Large intestine (tissue), 3 donors: ENCODE results near the gene DIPK1B. TPM values are rescaled to one million over a fixed set of nuclear protein-coding genes. Genes with fewer than 3 reads are reported as not detected.
A peak's percentile ranks its signal among the peaks of the same experiment; 100 is the strongest.

Experiments
- DNase-seq, 2 donors: peaks; one replicate each; pipeline versions ENCODE4 v3.0.0 to v3.0.0-alpha.2; 2013
- H3K27ac ChIP-seq: one replicate; pipeline ENCODE4 v1.5.1; 2013; ENCODE audit warnings: low read length
- H3K27me3 ChIP-seq: 2 replicates; pipeline ENCODE4 v1.6.1; 2013; ENCODE audit warnings: low read length; ENCODE audit not compliant: control insufficient read depth, insufficient read depth
- H3K36me3 ChIP-seq: 2 replicates; pipeline ENCODE4 v1.6.1; 2013; ENCODE audit warnings: low read length; ENCODE audit not compliant: control insufficient read depth, insufficient read depth
- H3K4me1 ChIP-seq: one replicate; pipeline ENCODE4 v1.6.1; 2013; ENCODE audit warnings: low read length; ENCODE audit not compliant: control insufficient read depth, insufficient read depth
- H3K4me3 ChIP-seq: one replicate; pipeline ENCODE4 v1.5.1; 2013; ENCODE audit warnings: low read length
- H3K9me3 ChIP-seq: one replicate; pipeline ENCODE4 v1.6.1; 2013; ENCODE audit warnings: mild to moderate bottlenecking, low read depth, low read length, moderate library complexity; ENCODE audit not compliant: control insufficient read depth
- whole genome bisulfite sequencing: methylation state at CpG from one replicate; pipeline ENCODE4 v1.1.5; 2013; ENCODE audit warnings: low lambda C conversion rate; ENCODE audit not compliant: insufficient coverage; 5-methylcytosine and 5-hydroxymethylcytosine counted together
- polyA plus RNA-seq: library from polyadenylated mRNA; unstranded; fragments of 120-200 nt; gene quantifications from one replicate; pipeline ENCODE4 v1.2.1, GENCODE V29; 2013

Gene DIPK1B
- polyA plus RNA-seq, 1 donor, result 13.3 TPM

DNA sequence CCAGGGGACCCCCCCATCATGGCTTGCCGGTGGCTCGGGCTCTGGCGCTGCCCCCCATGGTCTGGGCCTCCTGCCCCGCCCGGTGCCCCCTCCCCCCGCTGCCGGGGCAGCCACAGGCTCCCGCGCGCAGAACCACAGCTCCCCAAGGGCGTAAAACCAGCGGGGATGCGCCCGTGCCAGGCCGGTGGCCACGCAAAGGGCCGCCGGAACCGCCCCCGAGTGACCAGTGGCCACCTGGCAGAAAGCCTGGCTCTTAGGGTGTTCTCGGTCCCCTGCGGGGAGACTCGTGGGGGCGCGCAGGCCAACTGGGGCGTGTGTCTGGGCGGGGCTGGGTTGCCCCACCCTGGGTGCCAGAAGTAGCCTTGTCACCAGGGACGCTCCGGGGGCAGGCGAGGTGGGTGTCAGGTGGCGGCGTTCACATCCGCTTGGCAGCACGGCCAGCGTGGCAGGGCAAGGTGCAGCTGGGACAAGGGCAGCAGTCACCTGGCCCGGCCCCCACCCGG is 24.6 kb upstream of the DIPK1B start:
- H3K4me3 ChIP-seq, result peak overlapping the region; percentile 31
- peak; percentile 87 to 93 for DNase-seq
- H3K27ac ChIP-seq, result peak overlapping the region; percentile 90
- H3K4me1 ChIP-seq, result peaks cover 49% of the 10 kb centered on the region
- peaks cover 7% of the 10 kb centered on the region for H3K36me3 ChIP-seq
- WGBS, result no CpG with 5 or more reads among the region's 37 CpGs
- no peaks in the 10 kb centered on the region for H3K27me3 ChIP-seq
- H3K9me3 ChIP-seq, result peaks cover 9% of the 10 kb centered on the region

DNA sequence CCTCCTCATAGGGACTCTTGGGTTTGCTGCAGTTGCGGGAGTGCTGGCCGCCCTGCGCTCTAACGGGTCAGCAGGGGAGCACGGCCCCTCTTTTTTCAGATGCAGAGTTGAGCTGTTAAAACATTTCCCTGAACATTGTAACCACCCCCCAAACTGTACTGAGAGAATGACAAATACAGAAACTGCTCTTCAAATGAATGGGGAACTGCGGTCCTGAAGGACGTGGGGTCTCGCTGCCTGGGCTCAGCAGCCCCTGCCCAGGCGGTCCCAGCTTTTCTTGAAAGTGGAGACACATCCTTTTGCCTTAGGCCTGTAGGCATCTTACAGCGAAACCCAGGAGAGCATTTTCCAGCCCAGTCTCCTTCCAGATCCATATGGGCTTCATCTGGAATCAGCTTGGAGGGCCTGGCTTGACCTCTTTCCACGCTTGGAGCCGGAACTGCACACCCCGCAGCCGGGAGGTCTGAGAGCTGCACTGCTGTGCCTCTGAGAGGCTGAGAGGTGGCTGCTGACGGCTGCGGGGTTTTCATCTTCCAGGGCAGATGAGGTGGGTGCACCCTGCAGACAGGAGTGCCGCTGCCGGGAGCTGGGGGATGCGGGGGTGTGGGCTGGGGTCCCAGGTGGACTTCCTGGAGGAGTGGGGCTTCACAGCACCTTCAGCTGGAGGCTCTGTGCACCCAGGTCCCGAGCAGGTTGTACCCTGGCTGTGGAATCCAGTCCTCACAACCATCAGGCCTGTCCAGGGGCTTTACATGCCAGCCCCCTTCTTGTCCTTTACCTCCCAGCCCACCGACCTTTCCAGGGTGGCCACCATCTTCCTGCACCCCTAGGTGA is 23.9 kb upstream of the DIPK1B start:
- no peak for DNase-seq
- H3K36me3 ChIP-seq, result peaks cover 5% of the 10 kb centered on the region
- H3K4me1 ChIP-seq, result peaks cover 53% of the 10 kb centered on the region
- H3K27ac ChIP-seq, result peak overlapping the region; percentile 90
- no peak overlapping the region for H3K4me3 ChIP-seq
- WGBS, result no CpG with 5 or more reads among the region's 21 CpGs
- H3K27me3 ChIP-seq, result no peaks in the 10 kb centered on the region
- peaks cover 9% of the 10 kb centered on the region for H3K9me3 ChIP-seq

DNA sequence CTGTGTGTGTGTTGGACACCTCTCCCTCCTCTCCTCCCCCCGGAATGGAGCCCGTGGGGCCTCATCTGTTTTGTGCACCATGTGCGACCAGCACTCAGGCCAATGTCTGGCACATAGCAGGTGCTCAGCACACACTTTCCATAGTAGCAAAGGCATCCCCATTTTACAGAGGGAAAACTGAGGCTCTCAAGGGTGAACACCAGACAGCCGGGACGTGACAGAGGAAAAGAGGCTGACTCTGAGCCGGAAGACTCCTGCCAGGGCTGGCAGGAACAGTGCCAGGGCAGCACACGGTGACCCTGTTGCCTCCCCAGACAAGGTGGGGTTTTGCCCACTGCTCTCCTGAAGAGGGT is 23.3 kb upstream of the DIPK1B start:
- H3K27ac ChIP-seq, result no peak overlapping the region
- no peaks in the 10 kb centered on the region for H3K27me3 ChIP-seq
- no peaks in the 10 kb centered on the region for H3K36me3 ChIP-seq
- 80% methylated on average over 1 of the region's 7 CpGs for WGBS
- H3K4me1 ChIP-seq, result peaks cover 57% of the 10 kb centered on the region
- peaks cover 9% of the 10 kb centered on the region for H3K9me3 ChIP-seq
- DNase-seq, result no peak
- no peak overlapping the region for H3K4me3 ChIP-seq

DNA sequence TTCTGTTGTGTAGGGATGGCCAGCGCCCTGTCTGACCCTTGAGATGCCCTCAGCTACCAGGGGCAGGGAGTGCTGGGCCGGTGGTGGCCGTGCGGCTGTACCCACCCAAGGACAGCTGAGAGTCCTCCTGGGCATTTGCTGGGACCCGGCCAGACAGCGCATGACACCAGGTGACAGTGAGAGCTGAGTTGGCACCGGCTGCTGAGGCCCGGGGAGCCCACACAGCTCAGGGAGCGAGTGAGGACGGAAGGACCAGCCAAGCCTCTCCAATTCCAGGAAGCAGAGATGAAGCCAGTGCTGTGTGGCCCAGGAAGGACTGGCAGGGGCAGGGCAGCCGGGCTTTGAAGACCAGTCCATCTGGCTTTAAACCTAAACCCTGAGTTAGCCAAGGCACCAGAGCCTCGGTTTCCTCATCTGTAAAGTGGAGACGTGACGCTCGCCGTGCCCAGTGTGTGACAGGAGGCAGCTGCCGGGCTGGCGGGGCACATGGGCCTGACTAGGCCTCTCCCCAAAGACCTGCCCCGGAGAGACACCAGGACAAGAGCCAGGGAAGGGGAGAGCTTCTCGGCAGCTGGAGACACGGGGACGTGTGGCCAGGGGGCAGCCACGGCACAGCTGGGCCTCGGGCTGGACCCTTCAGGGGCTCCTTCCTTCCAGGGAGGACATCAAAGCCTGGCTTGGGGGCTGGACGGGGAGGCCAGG is 22.1 kb upstream of the DIPK1B start:
- H3K4me1 ChIP-seq, result peaks cover 56% of the 10 kb centered on the region
- no peaks in the 10 kb centered on the region for H3K36me3 ChIP-seq
- peaks cover 9% of the 10 kb centered on the region for H3K9me3 ChIP-seq
- no peak for DNase-seq
- no peak overlapping the region for H3K4me3 ChIP-seq
- H3K27me3 ChIP-seq, result no peaks in the 10 kb centered on the region
- WGBS, result no CpG with 5 or more reads among the region's 25 CpGs
- H3K27ac ChIP-seq, result no peak overlapping the region

DNA sequence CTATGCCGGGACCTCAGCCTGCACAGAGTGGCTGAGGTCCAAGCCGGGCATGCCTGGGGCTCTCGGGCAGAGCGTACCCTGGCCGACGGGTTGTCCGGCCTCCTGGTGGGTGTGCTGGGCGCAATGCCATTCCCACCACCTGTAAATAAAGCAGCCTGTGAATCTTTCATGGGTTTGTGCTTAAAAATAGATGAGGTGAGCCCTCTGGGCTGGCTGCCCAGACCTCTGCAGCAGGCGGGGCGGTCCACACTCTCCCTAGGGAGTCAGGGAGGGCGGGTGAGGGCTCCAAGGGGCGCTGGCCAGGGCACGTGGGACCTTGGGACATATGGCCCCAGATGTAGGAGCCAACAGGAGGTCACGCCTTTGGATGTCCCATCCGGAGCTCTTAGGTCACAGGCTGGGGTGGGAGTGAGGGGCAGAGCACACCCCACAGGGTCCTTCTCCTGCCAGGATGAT is 21.5 kb upstream of the DIPK1B start:
- H3K9me3 ChIP-seq, result peaks cover 9% of the 10 kb centered on the region
- DNase-seq, result no peak
- H3K27ac ChIP-seq, result peak overlapping the region; percentile 49
- H3K4me3 ChIP-seq, result no peak overlapping the region
- peaks cover 54% of the 10 kb centered on the region for H3K4me1 ChIP-seq
- no peaks in the 10 kb centered on the region for H3K36me3 ChIP-seq
- no CpG with 5 or more reads among the region's 15 CpGs for WGBS
- H3K27me3 ChIP-seq, result no peaks in the 10 kb centered on the region

DNA sequence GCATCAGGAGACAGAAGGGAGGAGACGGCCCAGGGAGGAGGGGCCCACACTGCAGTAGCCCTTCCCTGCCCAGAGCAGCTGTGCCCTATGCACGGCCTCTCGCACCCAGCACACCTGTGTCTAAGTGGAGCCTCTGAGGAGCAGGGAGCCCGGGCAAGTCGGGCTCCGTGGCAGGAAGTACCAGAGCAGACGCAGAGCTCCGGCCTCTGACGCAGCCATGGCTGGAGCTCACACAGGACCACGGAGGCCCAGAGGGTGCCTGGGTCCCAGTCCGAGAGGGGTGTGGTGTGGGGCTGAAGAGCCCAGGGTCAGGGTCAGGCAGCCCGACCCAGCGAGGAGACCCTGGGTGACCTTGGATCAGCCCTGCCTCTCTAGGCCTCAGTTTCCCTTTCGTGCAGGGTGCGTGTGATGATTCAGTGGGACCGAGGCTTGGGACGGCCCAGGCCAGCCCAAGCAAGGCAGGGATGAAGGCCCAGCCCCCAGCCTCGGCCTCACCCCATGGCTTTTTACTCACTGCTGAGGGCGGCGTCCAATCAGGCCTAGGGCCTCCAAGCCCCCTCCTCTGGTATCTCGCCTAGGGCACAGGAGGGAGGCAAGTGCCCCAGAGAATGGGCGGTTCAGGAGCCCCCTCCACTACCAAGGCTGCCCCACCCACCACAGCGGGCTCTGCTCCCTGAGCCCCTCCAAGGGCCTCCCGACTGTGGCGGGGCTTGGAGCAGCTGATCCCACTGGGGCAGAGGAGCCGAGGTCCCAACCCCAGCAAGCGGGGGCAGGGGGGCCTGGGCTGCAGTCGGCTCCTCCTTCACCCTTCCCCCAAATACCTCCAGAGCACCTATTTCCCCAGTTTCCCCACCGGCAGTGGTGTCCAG is 20.8 kb upstream of the DIPK1B start:
- WGBS, result no CpG with 5 or more reads among the region's 29 CpGs
- peak overlapping the region; percentile 49 for H3K27ac ChIP-seq
- no peak for DNase-seq
- no peak overlapping the region for H3K4me3 ChIP-seq
- no peaks in the 10 kb centered on the region for H3K27me3 ChIP-seq
- peaks cover 58% of the 10 kb centered on the region for H3K4me1 ChIP-seq
- H3K9me3 ChIP-seq, result peaks cover 9% of the 10 kb centered on the region
- H3K36me3 ChIP-seq, result no peaks in the 10 kb centered on the region

DNA sequence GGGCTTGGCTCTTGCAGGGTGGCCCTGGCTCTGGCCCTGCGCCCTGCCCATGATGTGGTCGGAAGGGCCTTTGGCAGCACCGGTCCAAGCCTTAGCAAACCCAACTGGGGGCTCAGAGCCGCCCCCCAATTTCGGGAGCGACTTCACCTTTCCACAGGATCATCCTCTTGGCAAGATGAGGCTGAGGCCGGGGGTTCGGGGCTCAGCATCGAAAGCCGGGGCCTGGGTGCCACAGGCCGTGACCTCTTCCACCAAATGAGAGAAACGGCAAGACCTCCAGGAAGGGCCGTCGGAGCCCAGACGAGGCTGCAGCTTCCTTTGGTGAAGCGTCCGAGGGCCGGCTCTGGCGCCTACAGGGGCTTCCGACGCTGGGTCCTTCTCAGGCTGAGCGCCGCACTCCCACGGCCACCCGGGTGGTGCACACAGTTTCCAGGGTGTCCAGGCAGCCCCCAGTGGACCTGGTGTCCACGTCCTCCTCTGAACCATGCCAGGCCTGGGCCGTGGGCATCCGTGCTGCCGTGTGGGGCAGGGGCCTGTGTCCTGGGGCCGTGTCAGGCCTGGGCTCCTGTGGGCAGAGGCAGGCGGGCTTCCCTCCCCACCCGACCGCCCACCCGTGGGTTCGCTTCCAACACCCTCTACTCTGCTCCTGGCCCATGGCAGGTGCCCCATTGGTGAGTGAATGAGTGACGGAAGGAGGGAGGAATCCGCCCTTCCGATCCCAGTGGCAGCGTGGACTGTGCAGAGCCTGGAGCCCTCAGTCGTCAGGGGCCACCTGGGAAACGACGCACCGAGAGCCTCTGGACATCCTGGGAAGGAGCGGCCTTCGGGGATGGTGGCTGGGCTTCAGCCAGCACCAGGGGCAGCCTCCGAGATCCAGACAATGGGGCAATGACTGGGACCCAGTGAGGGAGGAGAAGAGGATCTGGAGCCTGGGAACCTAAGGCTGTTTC is 19.9 kb upstream of the DIPK1B start:
- WGBS, result no CpG with 5 or more reads among the region's 46 CpGs
- no peak overlapping the region for H3K4me3 ChIP-seq
- no peak for DNase-seq

DNA sequence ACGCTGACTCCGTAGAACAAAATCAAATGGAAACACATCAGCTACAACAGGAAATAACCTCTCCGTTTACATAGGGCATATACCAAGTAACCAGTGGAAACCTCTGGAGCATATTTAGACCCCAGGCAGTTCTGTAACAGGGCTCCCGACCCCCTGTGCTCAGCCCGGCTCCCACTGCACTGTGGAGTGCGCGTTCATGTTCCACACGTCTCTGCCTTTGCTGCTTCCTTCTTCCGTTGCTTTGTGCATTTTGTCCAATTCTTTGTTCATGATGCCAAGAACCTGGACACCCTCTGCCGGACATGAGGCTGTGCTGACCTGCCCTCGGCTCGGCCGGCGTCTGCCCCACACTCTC is 19.3 kb upstream of the DIPK1B start:
- WGBS, result 83% methylated on average over 1 of the region's 14 CpGs
- peaks cover 65% of the 10 kb centered on the region for H3K4me1 ChIP-seq
- H3K27me3 ChIP-seq, result no peaks in the 10 kb centered on the region
- H3K9me3 ChIP-seq, result peaks cover 5% of the 10 kb centered on the region
- H3K36me3 ChIP-seq, result no peaks in the 10 kb centered on the region
- peak overlapping the region; percentile 92 for H3K27ac ChIP-seq
- no peak overlapping the region for H3K4me3 ChIP-seq
- DNase-seq, result no peak

More for the DNA sequence above, 19.9 kb upstream of the DIPK1B start:
- no peaks in the 10 kb centered on the region for H3K27me3 ChIP-seq
- no peaks in the 10 kb centered on the region for H3K36me3 ChIP-seq
- H3K9me3 ChIP-seq, result peaks cover 9% of the 10 kb centered on the region
- peak overlapping the region; percentile 92 for H3K27ac ChIP-seq
- peaks cover 64% of the 10 kb centered on the region for H3K4me1 ChIP-seq

DNA sequence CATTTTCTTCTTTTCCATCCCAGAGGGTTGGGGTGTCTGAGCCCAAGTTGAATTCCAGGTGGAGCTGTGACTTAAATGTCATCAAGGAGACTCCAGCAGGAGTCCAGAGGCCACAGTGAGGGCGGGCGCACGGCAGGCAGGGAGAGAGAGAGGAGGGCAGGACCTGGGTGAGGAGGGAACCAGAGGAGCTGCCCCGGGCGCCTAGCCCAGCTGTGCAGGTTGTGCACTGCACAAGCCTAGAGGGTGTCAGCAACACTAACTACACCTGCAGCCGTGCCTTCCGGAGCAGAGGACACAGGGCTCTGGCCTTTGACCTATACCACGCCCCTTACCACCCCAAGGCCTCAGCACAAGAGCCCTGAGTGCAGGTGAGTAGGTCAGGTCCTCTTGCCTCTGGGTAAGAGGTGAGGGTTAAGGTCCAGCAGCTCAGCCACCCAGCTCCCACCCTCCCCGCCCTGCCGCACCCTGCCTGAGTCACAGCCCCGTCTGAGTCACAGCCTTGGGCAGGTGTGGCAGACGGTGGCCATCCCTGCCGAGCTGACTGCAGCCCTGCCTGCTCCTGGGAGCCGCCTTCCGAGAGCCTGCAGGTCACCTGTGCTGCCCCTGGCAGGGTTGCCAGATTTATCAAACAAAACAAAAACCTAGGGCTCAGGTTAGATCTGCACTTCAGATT is 18.7 kb upstream of the DIPK1B start:
- peak; percentile 95 to 98 for DNase-seq
- H3K27me3 ChIP-seq, result no peaks in the 10 kb centered on the region
- H3K36me3 ChIP-seq, result no peaks in the 10 kb centered on the region
- no CpG with 5 or more reads among the region's 15 CpGs for WGBS
- H3K4me1 ChIP-seq, result peaks cover 66% of the 10 kb centered on the region
- peaks cover 5% of the 10 kb centered on the region for H3K9me3 ChIP-seq
- no peak overlapping the region for H3K4me3 ChIP-seq
- peak overlapping the region; percentile 92 for H3K27ac ChIP-seq
